OCI-LY3 (cell line): ENCODE results near the gene SYNDIG1.

Experiments
- H2AFZ ChIP-seq: fragments of 200-600, 300-600 bp; shearing (Covaris generic); 2 replicates; pipeline ENCODE4 v1.6.0; 2014; ENCODE audit warnings: antibody characterized with exemption, low read depth, low read length
- H3K27ac ChIP-seq: fragments of 200-600, 300-600 bp; sonication (generic); 2 replicates; pipeline ENCODE4 v1.5.1; 2014; ENCODE audit warnings: mild to moderate bottlenecking, low read length, moderate library complexity, mixed read lengths
- H3K27me3 ChIP-seq: fragments of 200-600, 300-600 bp; sonication (generic); 2 replicates; pipeline ENCODE4 v1.6.1; 2014; ENCODE audit warnings: low read depth, low read length, mixed read lengths
- H3K36me3 ChIP-seq: fragments of 200-600, 300-600 bp; sonication (generic); replicated peaks from 2 replicates; pipeline ENCODE3; 2014; ENCODE audit warnings: low read depth, low read length, mixed read lengths
- H3K4me1 ChIP-seq: fragments of 300-600, 200-600 bp; sonication (generic); 2 replicates; pipeline ENCODE4 v1.6.1; 2014; ENCODE audit warnings: low read length, mixed read lengths
- H3K4me2 ChIP-seq: fragments of 200-600, 300-600 bp; sonication (generic); 2 replicates; pipeline ENCODE4 v1.6.1; 2014; ENCODE audit warnings: low read length, mixed read lengths
- H3K4me3 ChIP-seq: fragments of 300-600, 200-600 bp; sonication (generic); 2 replicates; pipeline ENCODE4 v1.5.1; 2014; ENCODE audit warnings: antibody characterized with exemption, mild to moderate bottlenecking, low read length, moderate library complexity
- H3K79me2 ChIP-seq: fragments of 300-600, 200-600 bp; shearing (Covaris generic); 2 replicates; pipeline ENCODE4 v1.6.1; 2014; ENCODE audit warnings: mild to moderate bottlenecking, low read length, mixed read lengths
- H3K9ac ChIP-seq: fragments of 300-600, 200-600 bp; shearing (Covaris generic); 2 replicates; pipeline ENCODE4 v1.6.0; 2014; ENCODE audit warnings: mild to moderate bottlenecking, low read length, moderate library complexity
- H3K9me3 ChIP-seq: fragments of 200-600, 300-600 bp; shearing (Covaris generic); 2 replicates; pipeline ENCODE4 v1.6.1; 2014; ENCODE audit warnings: low read length, mixed read lengths; ENCODE audit not compliant: insufficient read depth
- H4K20me1 ChIP-seq: fragments of 200-600, 300-600 bp; sonication (generic); 2 replicates; pipeline ENCODE4 v1.6.1; 2016; ENCODE audit warnings: low read length, mixed read lengths; ENCODE audit not compliant: insufficient read depth
- CTCF ChIP-seq: fragments of 200-600, 300-600 bp; sonication (generic); IDR thresholded peaks from 2 replicates; pipeline ENCODE4 v1.5.1; 2014; ENCODE audit warnings: antibody characterized with exemption, low read length, low read depth
- EZH2phosphoT487 ChIP-seq: fragments of 200-600 bp; shearing (Covaris generic); IDR thresholded peaks from 2 replicates; pipeline ENCODE4 v1.6.1; 2018; ENCODE audit warnings: antibody characterized with exemption, mixed run types, low read depth

SYNDIG1 gene

GRCh38 chr20:24686156-24686555 is 216.7 kb downstream of the SYNDIG1 start:
- Histone ChIP-seq H3K36me3 (no peaks in the 10 kb centered on the region), H3K9ac (no peak overlapping the region), H3K4me3 (no peak overlapping the region), H3K4me2 (no peak overlapping the region), H3K4me1 (peaks cover 5% of the 10 kb centered on the region; the same call in 1 of the 2 replicates), H3K27me3 (peaks cover 48% of the 10 kb centered on the region), H2AFZ (no peak overlapping the region), H3K27ac (no peak overlapping the region), H3K79me2 (no peaks in the 10 kb centered on the region), H3K9me3 (0 out of 2 replicates have a peak, but pooled peaks cover 2% of the 10 kb centered on the region), H4K20me1 (no peaks in the 10 kb centered on the region)
- TF ChIP-seq EZH2phosphoT487 (no peak), CTCF (no peak)

- Histone ChIP-seq H3K27me3 (peaks cover 71% of the 10 kb centered on the region), H3K79me2 (no peaks in the 10 kb centered on the region), H3K4me3 (no peak overlapping the region), H2AFZ (no peak overlapping the region), H3K4me2 (no peak overlapping the region), H3K9ac (no peak overlapping the region), H3K36me3 (no peaks in the 10 kb centered on the region), H3K4me1 (no peaks in the 10 kb centered on the region), H3K27ac (no peak overlapping the region), H4K20me1 (no peaks in the 10 kb centered on the region), H3K9me3 (0 out of 2 replicates have a peak, but pooled peaks cover 2% of the 10 kb centered on the region)
- TF ChIP-seq CTCF = no peak
- TF ChIP-seq EZH2phosphoT487 = no peak
Measured at GRCh38 chr20:24690408-24690807, 221.0 kb downstream of the SYNDIG1 start.

- 0 out of 2 replicates have a peak, but pooled peaks cover 2% of the 10 kb centered on the region for H3K9me3 ChIP-seq
- no peak overlapping the region for H3K4me3 ChIP-seq
- no peaks in the 10 kb centered on the region for H4K20me1 ChIP-seq
- no peaks in the 10 kb centered on the region for H3K79me2 ChIP-seq
- no peak for TF ChIP-seq CTCF
- no peak for TF ChIP-seq EZH2phosphoT487
- no peak overlapping the region for H3K9ac ChIP-seq
- H3K36me3 ChIP-seq = no peaks in the 10 kb centered on the region
- H3K27ac ChIP-seq = no peak overlapping the region
- H3K27me3 ChIP-seq = peaks cover 68% of the 10 kb centered on the region
- H3K4me1 ChIP-seq = no peaks in the 10 kb centered on the region
- no peak overlapping the region for H3K4me2 ChIP-seq
- H2AFZ ChIP-seq = no peak overlapping the region
Measured at GRCh38 chr20:24691901-24692351, 222.5 kb downstream of the SYNDIG1 start.

GRCh38 chr20:24692446-24693200 is 223.2 kb downstream of the SYNDIG1 start:
- no peaks in the 10 kb centered on the region for H3K36me3 ChIP-seq
- H3K4me2 ChIP-seq = no peak overlapping the region

More at GRCh38 chr20:24692446-24693200, 223.2 kb downstream of the SYNDIG1 start:
- Histone ChIP-seq H2AFZ (no peak overlapping the region), H3K27ac (no peak overlapping the region), H3K79me2 (no peaks in the 10 kb centered on the region), H3K4me1 (peaks cover 3% of the 10 kb centered on the region), H4K20me1 (no peaks in the 10 kb centered on the region), H3K9me3 (0 out of 2 replicates have a peak, but pooled peaks cover 2% of the 10 kb centered on the region), H3K27me3 (peaks cover 69% of the 10 kb centered on the region), H3K9ac (no peak overlapping the region), H3K4me3 (no peak overlapping the region)
- TF ChIP-seq CTCF (no peak), EZH2phosphoT487 (no peak)
